Stimulated activated CD4-positive, alpha-beta T cell treated with anti-CD3 and anti-CD28 coated beads, Interleukin-1b, Interleukin-23, amount 100 ng/mL, for 48 hours (primary cell): Measurements from ENCODE around the gene PTGES2.
"Not testable (repeated sequence)": the region's sequence is repeated elsewhere in the genome, so short reads cannot be mapped to it uniquely, and the experiment has no call there.

Source experiments
- DNase-seq: peaks from one replicate; pipeline ENCODE4 v3.0.0-alpha.2; 2020

PTGES2 gene

DNA sequence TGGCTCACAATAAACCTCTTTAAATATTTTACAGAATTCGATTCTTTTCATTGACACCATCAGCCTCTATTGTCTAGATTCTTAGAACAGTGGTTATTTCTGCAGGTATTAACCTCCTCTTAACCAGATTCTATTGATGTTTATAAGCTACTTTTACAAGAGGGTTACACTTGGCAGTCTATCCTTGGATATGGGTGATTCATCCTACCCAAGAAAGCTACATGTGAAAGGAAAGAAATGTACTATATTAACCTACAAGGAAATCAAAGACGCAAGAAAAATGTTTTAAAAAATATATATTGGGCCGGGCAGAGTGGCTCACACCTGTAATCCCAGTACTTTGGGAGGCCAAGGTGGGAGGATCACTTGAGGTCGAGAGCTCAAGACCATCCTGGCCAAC lies 42.8 kb downstream of the PTGES2 start:
- DNase-seq, result no peak

- no peak for DNase-seq
These were observed 45.4 kb downstream of the PTGES2 start for GRCh38 chr9:128082151-128082550.

- DNase-seq, result no peak
These were observed 46.5 kb downstream of the PTGES2 start for GRCh38 chr9:128081056-128081455.

GRCh38 chr9:128080206-128080605 lies 47.3 kb downstream of the PTGES2 start:
- DNase-seq, result no peak

GRCh38 chr9:128078504-128079434 lies 48.8 kb downstream of the PTGES2 start:
- no peak for DNase-seq

- DNase-seq, result no peak
These were observed 49.6 kb downstream of the PTGES2 start for GRCh38 chr9:128077847-128078503.

DNA sequence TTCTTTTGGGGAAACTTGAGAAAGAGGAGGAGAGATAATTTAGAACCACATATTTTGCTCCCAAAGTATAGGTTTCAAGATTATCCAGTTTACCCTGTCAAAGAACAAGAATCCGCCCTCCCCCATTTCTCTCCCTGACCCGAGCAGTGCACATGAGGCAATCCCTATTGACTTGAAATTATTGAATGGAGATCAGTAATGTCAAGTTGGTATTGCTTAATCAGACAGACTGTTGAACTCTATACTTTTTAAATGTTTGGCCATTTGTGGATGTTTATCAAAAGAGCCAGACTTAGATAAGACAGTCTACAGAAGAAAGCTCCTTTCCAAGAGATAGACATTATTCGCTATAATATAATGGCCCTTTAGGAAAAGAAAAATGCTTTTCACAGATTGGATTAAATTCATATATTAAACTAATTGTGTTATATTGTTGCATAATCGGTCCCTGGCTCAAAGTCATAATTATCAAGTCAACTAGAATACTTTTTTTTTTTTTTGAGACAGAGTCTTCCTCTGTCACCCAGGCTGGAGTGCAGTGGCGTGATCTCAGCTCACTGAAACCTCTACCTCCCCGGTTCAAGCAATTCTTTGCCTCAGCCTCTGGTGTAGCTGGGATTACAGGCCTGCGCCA lies 54.2 kb downstream of the PTGES2 start:
- DNase-seq, result no peak

GRCh38 chr9:128072144-128073021 lies 55.1 kb downstream of the PTGES2 start:
- DNase-seq, result peak; percentile 35

DNA sequence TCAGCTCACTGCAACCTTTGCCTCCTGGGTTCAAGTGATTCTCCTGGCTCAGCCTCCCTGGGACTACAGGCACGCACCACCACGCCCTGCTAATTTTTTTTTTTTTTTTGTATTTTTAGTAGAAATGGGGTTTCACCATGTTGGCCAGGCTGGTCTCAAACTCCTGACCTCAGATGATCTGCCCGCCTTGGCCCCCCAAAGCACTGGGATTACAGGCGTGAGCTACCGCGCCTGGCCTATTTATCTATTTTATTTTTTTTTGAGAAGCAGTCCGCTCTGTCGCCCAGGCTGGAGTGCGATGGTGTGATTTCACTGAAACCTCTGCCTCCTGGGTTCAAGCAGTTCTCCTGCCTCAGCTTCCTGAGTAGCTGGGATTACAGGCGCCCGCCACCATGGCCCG lies 56.1 kb downstream of the PTGES2 start:
- not testable (repeated sequence) for DNase-seq

- no peak for DNase-seq
These were observed 56.7 kb downstream of the PTGES2 start for GRCh38 chr9:128070874-128071273.
